Smooth muscle cell of the brain vasculature (primary cell): Measurements from ENCODE around the gene TMEM183A.

Source experiments
- DNase-seq: peaks from one replicate; pipeline ENCODE4 v3.0.0-alpha.2; 2012; ENCODE audit warnings: low read depth, low spot score

The TMEM183A gene

DNA sequence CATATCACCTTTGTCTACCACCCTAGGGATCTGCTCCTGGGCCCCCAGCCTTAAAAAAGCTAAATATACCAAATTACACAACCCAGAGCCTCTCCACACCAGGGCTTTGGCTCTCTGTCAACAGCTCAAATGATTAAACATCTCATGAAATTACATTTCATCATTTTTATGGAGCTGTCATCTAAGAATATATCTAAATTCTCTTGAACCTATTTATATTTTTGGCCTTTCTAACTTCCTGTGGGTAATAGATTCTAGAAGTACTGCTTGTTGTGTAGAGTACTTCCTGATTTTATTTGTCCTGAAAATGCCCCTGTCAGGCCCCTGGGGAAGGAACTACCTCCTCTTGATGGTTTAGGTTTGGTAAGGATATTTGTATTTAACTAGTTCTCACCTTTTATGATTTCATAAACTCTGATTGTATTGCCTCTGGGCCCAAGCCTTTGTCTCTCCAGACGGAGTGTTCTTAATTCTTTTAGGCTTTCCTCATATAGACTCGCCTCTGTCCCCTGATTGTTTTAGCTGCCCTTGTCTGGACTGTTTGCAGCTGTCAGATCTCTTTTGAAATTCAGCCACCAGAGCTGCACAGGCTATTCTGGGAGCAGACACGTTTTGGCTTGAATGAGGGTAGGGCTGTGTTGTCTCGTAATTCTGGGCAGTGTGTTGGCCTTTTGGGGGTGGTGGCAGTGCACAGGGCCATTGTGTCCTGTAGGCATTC lies 62.0 kb downstream of the TMEM183A start:
- no peak for DNase-seq

DNA sequence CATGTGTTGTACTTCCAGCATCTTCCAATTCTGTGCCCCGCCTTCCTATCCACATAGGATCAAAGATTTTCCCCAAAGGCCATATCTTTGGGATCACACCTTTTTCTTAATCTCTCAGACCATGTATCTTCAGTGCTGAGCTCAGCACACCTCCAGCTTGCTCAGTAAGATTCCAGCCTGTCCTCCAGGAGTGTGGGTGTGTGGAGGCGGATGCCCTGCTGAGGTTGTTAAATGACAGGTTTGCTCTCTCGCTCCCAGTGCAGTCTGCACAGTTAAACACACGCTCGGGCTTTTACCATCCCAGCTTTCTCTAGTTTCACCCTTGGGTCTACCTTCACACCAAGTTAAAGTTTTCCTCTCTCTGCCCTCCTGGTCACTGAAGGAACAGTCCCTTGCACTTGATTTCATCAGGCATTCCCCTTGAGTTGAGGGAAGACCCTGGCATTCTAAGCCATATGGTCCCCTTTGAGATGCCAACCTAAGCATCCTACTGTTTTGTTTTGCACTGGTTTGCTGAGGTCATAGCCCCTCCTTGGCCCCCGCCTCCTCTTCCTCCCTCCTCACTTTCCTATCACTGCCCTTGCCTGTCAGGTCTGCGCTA lies 64.9 kb downstream of the TMEM183A start:
- no peak for DNase-seq

DNA sequence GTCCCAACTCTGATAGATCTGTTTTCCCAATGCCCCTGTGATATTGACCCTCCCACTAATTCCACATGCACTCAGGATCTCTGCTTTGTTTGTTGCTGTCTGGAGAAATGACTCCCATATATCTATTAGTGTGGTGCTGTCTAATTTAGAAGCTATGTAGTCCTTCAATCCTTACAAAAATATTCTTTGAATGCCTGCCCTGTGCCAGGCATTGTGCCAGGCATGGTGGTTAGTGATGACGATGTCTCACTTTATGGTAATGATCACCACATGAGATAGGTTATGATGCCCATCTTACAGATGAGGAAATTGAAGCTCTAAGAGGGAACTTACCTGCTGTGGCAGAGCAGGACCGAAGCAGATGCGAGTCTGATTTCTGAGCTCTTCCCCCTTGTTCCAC lies 65.7 kb downstream of the TMEM183A start:
- no peak for DNase-seq

DNA sequence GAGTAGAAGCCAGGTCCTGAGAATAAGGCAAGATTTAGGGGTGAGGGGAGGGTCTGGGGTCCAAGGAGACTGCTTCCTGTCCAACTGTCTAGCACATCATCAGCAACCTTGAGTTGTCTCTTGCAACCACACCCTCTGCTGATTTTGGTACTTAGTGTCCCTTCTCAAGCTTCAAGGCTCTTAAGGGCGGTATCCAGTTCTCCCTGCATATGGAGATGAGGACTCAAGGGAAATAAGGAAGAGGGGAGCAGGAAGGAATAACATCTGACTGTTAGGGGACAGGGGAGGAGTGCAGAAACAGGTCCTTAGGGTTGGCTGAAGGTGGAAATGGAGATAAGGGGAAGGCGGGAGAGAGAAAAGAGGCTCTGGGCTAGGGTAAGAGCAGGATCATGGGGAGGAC lies 66.3 kb downstream of the TMEM183A start:
- no peak for DNase-seq
